Measurements from ENCODE around the gene LRBA. TPM values are rescaled to one million over a fixed set of nuclear protein-coding genes. Genes with fewer than 3 reads are reported as not detected.

LRBA gene
- polyA plus RNA-seq, 1 of the 3 experiments (the other 2 are of a cell fraction) = 11.4 TPM

- no peak for DNase-seq
- H4K20me1 ChIP-seq (ENCODE audit: insufficient read depth) = no peaks in the 10 kb centered on the region
- no peaks in the 10 kb centered on the region for H3K79me2 ChIP-seq (ENCODE audit: insufficient read depth)
- H3K9ac ChIP-seq = no peak overlapping the region
- no peak for TF ChIP-seq RFX5 (IDR thresholded peaks at IDR 0.05; ENCODE audit: low read length)
- TF ChIP-seq TEAD4 (IDR thresholded peaks at IDR 0.05; ENCODE audit: borderline replicate concordance, insufficient read depth) = no peak
- H3K9me3 ChIP-seq = no peaks in the 10 kb centered on the region
- POLR2A ChIA-PET = no interaction called here
- H3K36me3 ChIP-seq (replicated peaks in 1 of 2; ENCODE audit: control insufficient read depth in 1 of 2, insufficient read depth in 2 of 2, low read length in 1 of 2) = no peaks in the 10 kb centered on the region
- H3F3A ChIP-seq (replicated peaks; ENCODE audit: insufficient read depth) = no peaks in the 10 kb centered on the region
- no peak overlapping the region for H3K27ac ChIP-seq (ENCODE audit: low read depth in 2 of 2, low read length in 1 of 2)
- no peaks in the 10 kb centered on the region for H3K27me3 ChIP-seq (ENCODE audit: insufficient read depth)
- H3K4me1 ChIP-seq (ENCODE audit: control insufficient read depth in 1 of 2, insufficient read depth in 2 of 2, low read depth in 1 of 2, low read length in 1 of 2) = peaks cover 0 to 10% of the 10 kb centered on the region in 2 experiments; a peak in 2 of 4 replicates
- CTCF ChIA-PET = no interaction called here
- whole genome bisulfite sequencing (ENCODE audit: low lambda C conversion rate) = 95% methylated on average over 12 of the region's 12 CpGs
- H3K4me3 ChIP-seq (ENCODE audit: low read depth in 2 of 2, low read length in 1 of 2) = no peak overlapping the region
- no peaks in the 10 kb centered on the region for H3K9me2 ChIP-seq
- H2AFZ ChIP-seq (ENCODE audit: low read depth) = no peak overlapping the region
- no peak overlapping the region for H3K4me2 ChIP-seq
Measured at GRCh38 chr4:150423503-150423902, 591.6 kb downstream of the LRBA start.

GRCh38 chr4:150423074-150423473, 592.0 kb downstream of the LRBA start:
- CTCF ChIA-PET = no interaction called here
- Histone ChIP-seq H3K4me3 (ENCODE audit: low read depth in 2 of 2, low read length in 1 of 2) (no peak overlapping the region), H3K9ac (no peak overlapping the region), H3K9me3 (no peaks in the 10 kb centered on the region), H3K9me2 (no peaks in the 10 kb centered on the region), H3K4me2 (no peak overlapping the region), H2AFZ (ENCODE audit: low read depth) (no peak overlapping the region), H4K20me1 (ENCODE audit: insufficient read depth) (no peaks in the 10 kb centered on the region), H3K27me3 (ENCODE audit: insufficient read depth) (no peaks in the 10 kb centered on the region), H3K36me3 (replicated peaks in 1 of 2; ENCODE audit: control insufficient read depth in 1 of 2, insufficient read depth in 2 of 2, low read length in 1 of 2) (no peaks in the 10 kb centered on the region), H3K27ac (ENCODE audit: low read depth in 2 of 2, low read length in 1 of 2) (no peak overlapping the region), H3F3A (replicated peaks; ENCODE audit: insufficient read depth) (no peaks in the 10 kb centered on the region), H3K79me2 (ENCODE audit: insufficient read depth) (no peaks in the 10 kb centered on the region), H3K4me1 (ENCODE audit: control insufficient read depth in 1 of 2, insufficient read depth in 2 of 2, low read depth in 1 of 2, low read length in 1 of 2) (peaks cover 0 to 10% of the 10 kb centered on the region in 2 experiments; a peak in 2 of 4 replicates)
- no peak for DNase-seq
- TF ChIP-seq MXI1 (IDR thresholded peaks at IDR 0.05; ENCODE audit: low read depth, low read length) (no peak), NFIC (IDR thresholded peaks at IDR 0.05; ENCODE audit: borderline replicate concordance) (no peak), YY1 (IDR thresholded peaks at IDR 0.05; ENCODE audit: low read depth) (no peak), PBX3 (IDR thresholded peaks at IDR 0.05) (no peak), JUND (IDR thresholded peaks at IDR 0.05) (no peak), MAX (IDR thresholded peaks at IDR 0.05; ENCODE audit: low read depth) (no peak), GABPA (IDR thresholded peaks at IDR 0.05; ENCODE audit: low read depth) (no peak), MEF2A (IDR thresholded peaks at IDR 0.05; ENCODE audit: borderline replicate concordance, low read depth) (no peak), FOXJ3 (CRISPR knock-in tag; IDR thresholded peaks at IDR 0.05) (no peak), RXRA (IDR thresholded peaks at IDR 0.05; ENCODE audit: borderline replicate concordance, low read depth) (no peak)
- WGBS (ENCODE audit: low lambda C conversion rate) = 89% methylated on average over 11 of the region's 13 CpGs
- POLR2A ChIA-PET = no interaction called here

GRCh38 chr4:150421612-150422011, 593.5 kb downstream of the LRBA start:
- no peak for TF ChIP-seq TEAD4 (IDR thresholded peaks at IDR 0.05; ENCODE audit: borderline replicate concordance, insufficient read depth)
- no peak for TF ChIP-seq RAD21 (IDR thresholded peaks at IDR 0.05; ENCODE audit: low read length)
- no peak for TF ChIP-seq TAF1 (IDR thresholded peaks at IDR 0.05; ENCODE audit: borderline replicate concordance, low read depth, low read length)
- TF ChIP-seq RCOR1 (IDR thresholded peaks at IDR 0.05; ENCODE audit: low read length) = no peak
- TF ChIP-seq RFX5 (IDR thresholded peaks at IDR 0.05; ENCODE audit: low read length) = no peak
- TF ChIP-seq FOXJ3 (CRISPR knock-in tag; IDR thresholded peaks at IDR 0.05) = no peak
- Histone ChIP-seq H3K9me2 (no peaks in the 10 kb centered on the region), H3K4me2 (no peak overlapping the region), H3K79me2 (ENCODE audit: insufficient read depth) (no peaks in the 10 kb centered on the region), H3K4me1 (ENCODE audit: control insufficient read depth in 1 of 2, insufficient read depth in 2 of 2, low read depth in 1 of 2, low read length in 1 of 2) (peaks cover 0 to 10% of the 10 kb centered on the region in 2 experiments; a peak in 2 of 4 replicates), H3K4me3 (ENCODE audit: low read depth in 2 of 2, low read length in 1 of 2) (no peak overlapping the region), H3K36me3 (replicated peaks in 1 of 2; ENCODE audit: control insufficient read depth in 1 of 2, insufficient read depth in 2 of 2, low read length in 1 of 2) (no peaks in the 10 kb centered on the region), H3K9me3 (no peaks in the 10 kb centered on the region), H3K27ac (ENCODE audit: low read depth in 2 of 2, low read length in 1 of 2) (no peak overlapping the region), H3K9ac (no peak overlapping the region), H2AFZ (ENCODE audit: low read depth) (no peak overlapping the region), H3F3A (replicated peaks; ENCODE audit: insufficient read depth) (no peaks in the 10 kb centered on the region), H4K20me1 (ENCODE audit: insufficient read depth) (no peaks in the 10 kb centered on the region), H3K27me3 (ENCODE audit: insufficient read depth) (no peaks in the 10 kb centered on the region)
- DNase-seq = no peak
- CTCF ChIA-PET = no interaction called here
- POLR2A ChIA-PET = no interaction called here
- 82% methylated on average over 1 of the region's 1 CpG for WGBS (ENCODE audit: low lambda C conversion rate)

Data from SK-N-SH (cell line).